Tongue (tissue), 2 donors: ENCODE results near the gene KSR1. TPM values are rescaled to one million over a fixed set of nuclear protein-coding genes. Genes with fewer than 3 reads are reported as not detected.
"Not testable (repeated sequence)": the region's sequence is repeated elsewhere in the genome, so short reads cannot be mapped to it uniquely, and the experiment has no call there.

ENCODE experiments used
- DNase-seq: peaks from one replicate; pipeline ENCODE4 v3.0.0-alpha.2; 2015
- total RNA-seq: library from RNA; depleted of rRNA; stranded (reverse); fragments of >200 nt; gene quantifications from one replicate; pipeline ENCODE4 v1.2.3, GENCODE V29; 2014

The KSR1 gene
- total RNA-seq, 1 donor from 2014 or later, result 54.1 TPM

DNA sequence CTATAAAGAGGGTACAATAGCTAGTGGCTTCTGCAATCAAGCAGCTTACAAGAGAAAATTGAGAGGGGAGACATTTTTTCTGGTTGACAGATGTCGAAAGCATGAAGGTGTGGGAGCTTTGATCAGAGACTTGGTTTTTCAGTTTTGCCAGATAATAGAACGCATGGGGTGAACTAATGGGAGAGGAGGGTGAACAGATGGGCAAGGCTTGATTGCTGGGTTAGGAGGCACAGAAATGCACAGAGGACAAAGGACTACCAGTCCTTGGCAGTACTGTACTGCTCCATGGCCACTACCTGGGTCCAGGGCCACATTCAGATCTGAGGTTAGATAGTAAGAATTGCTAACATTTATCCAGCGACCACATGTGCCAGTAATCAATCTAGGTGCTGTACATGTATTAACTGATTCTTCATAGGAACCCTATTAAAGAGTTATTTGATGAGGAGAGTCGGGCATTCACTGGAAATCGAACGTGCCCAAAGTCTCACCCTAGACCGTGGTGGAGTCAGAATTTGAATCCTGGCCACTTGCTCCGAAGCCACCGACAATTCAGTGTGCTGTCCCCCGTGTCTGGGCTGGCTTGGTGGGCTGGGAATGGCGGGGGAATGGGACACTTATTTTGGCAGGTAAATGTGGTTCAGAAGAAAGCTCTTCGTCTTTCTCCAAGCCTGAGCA lies 873 bp upstream of the KSR1 start:
- DNase-seq, result no peak

DNA sequence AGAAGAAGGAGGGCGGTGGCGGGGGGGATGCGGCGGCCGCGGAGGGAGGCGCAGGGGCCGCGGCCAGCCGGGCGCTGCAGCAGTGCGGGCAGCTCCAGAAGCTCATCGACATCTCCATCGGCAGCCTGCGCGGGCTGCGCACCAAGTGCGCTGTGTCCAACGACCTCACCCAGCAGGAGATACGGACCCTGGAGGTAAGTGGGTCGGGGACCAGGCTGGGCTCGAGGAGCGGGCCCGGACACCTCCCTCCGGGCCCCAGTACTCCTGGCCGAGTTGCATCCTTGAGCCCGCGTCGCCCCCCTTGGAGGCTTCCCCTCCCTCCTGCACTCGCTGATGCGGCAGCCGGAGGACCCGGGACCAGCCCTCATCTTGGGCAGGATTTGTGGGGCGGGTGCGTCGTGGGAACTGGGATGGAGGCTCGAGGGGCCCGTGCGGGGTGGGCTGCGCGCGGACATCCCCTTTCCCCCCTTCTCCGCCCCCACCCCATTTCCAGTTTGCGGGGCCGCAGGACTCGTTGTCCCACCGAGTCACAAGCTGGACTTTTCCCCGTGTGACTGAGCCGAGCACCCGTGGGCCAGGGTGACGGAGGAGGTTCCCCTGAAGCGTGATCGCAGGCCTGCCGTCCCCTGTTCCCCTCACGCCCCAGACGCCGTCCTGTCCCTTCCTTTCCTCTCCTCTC lies 572 bp downstream of the KSR1 start:
- peak; percentile 32 for DNase-seq

DNA sequence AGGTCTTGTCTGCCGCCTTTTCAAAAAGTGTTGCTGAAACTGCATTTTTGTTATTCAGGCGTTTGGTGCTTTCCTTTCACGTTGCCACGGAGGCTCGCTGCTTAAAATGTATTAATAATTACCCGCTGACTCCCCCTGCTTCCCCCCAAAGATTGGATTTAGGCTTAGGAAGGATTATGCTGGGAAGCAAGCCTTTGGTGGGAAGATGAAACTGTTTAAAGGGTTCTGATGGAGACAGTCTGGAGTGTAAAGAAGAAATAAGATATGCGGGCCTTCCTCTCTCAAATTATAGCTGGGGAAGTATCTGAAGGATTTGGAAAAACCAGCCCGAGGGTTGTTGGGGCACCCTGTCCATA lies 1.1 kb downstream of the KSR1 start:
- no peak for DNase-seq

DNA sequence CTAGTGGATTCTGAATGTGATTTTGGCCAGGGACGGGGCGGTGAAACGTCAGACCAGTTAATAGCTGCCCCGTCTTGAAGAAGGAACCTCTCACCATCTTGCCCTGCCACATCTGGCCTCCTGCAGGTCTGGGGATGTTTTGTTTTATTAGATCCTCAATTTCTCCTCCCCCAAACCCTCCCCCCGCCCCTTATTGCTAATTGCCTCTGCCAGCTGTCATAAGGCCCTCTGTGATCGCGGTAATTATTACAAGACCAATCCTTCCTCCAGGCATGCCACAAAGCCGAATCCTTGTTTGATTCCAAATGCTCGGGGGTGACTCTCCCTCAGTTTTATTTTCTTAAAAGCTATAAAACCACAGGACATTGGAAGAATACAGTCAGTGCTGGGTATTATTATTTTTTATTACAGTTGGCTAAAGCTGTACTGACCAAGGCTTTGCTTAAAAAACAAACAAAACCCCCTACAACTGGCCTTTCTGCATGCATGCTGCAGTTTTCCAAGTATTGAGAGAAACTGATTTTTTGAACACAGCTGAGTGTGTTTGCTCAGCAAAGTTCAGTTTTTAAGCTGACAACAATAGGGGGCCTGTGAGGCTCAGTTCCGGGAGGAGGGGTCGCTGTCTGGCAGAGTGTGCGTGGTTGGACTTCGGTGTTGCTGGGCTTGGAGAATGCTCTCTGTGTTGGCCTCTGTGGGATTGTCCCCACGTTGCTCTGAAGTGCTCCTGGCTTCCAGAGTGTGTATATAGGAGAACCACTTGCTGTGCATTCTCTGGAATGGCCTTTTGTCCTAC lies 1.7 kb downstream of the KSR1 start:
- peak; percentile 69 for DNase-seq

DNA sequence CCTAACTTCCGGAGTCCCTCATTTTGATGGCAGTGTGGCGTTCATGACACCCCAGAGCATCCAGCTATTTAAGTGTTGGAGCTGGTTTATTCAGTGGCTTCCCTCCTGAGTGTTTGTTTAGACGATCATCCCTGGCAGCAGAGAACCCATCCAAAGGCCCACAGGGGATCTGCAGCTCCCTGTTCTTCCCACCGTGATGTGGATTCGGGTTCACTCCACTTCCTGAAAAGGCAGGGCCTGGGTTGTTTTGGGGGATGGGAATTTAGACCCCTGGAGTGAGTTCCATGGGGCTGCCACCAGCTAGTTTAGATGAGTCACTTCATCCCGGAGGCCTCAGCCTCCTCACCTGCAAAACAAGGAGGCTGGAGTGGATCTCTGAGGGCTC lies 2.3 kb downstream of the KSR1 start:
- no peak for DNase-seq

DNA sequence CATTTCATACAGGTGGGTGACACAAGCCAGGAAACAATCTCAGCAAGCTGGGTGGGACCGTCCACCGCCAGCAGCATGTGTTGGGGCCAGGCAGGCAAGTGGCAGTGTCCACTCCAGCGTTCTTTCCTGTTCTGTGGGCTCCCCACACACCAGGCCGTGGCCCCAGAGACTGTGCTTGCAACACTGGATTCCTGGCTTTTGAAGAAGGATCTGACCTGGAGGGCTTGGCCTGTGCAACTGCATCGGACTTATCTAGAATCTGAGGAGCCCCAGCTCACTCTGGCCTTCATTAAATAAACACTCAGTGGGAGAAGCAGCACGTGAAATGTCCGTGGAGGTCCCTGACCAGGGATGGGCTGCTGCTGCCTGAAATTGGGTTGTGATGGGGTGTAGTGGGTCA lies 3.2 kb downstream of the KSR1 start:
- DNase-seq, result no peak

DNA sequence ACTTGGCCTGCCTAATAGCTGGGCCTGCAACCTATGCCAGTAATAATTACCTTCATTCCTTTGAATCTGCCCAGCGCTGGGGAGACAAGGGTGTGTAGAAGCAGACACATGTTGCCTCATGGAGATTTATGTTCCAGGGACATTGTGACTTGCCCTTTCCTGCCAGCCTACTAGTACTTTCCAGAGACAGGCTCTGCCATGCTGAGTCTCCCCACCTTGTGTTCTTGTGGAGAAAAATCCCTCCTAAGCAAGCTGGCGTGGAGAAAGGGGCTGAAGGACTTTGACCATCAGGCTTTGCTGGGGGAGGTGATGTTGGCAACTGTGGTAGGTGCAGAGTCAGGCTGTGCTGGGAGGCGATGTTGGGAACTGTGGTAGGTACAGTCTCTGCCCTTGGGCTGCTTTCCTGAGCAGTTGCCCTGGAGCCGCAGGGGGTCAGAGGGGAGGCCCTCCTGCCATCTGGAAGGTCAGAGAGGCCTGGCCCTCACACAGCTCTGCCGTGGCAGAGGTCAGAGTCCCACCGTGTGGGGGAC lies 4.0 kb downstream of the KSR1 start:
- no peak for DNase-seq

DNA sequence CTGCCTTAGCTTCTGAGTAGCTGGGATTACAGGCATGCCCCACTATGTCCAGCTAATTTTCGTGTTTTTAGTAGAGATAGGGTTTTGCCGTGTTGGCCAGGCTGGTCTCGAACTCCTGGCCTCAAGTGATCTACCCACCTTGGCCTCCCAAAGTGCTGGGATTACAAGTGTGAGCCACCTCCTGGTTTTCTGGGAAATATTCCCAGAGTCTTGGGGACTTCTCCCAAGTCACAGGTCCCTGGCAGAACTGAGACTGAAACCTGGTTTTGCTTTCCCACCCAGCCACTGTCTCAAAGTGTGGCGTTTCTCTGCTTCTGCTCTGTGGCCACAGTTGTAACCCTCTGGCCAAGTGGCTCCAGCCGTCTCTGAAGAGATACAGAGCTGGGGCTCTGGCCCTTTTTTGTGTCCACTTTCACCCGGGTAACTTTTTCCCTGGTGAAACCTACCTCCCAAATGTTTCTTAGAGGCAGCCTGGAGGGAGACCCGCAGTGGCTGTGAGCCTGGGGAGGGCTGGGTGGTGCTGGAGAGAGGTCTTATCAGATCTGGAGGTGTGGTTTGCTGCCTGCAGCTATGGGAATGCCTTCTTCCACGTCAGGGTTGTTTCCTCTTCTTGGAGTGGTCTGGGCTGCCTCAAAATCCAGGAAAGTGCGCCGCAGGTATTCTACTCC lies 5.1 kb downstream of the KSR1 start:
- DNase-seq, result no peak

DNA sequence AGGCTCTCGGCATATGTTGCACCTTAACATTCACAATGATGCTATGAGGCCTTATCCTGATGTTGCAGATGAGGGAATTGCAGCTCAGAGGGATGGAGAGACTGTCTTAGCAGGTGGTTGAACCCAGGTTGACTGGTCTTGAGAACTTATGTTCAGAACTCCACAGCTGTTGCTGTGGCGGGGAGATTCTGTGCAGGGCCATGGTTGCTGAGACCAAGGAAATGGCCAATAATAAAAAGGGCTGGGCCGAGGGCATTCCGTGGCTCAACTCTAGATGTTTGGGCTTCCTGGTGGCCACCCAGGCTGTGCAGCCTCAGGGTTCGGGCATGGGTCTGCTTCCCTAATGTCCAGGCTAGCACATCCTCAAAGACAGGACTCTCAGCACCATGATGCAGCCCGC lies 5.9 kb downstream of the KSR1 start:
- DNase-seq, result no peak

DNA sequence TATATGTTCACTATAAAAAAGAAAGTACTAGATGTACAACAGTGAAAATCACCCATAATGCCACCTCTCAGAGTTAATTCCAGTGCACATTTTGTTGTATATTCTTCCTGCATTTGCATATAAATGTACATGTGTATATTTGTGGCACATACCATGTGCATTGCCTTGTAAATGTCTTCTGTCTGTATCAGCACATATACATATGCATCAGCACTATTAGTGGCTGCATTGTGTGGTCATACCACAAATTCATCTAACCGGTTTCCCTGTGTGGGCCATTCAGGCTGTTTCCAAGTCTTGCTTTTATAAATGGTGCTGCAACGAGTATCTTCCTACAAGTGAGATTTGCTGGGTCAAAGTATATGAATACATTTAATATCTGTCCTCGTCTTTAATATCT lies 6.5 kb downstream of the KSR1 start:
- DNase-seq, result no peak

DNA sequence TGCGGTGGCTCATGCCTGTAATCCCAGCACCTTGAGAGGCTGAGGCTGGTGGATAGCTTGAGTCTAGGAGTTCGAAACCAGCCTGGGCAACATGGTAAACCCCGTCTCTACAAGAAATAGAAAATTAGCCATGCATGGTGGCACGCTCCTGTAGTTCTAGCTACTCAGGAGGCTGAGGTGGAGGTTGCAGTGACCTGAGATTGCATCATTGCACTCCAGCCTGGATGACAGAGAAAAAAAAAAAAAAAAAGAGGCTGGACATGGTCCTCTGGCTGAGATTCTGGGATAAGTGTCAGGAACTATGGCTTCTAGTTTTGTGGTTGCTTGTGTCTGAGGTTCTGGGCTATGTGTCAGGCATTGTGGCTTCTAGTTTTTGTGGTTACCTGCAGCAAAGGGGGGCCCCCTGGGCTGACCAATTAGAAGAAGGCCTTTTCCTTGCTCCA lies 7.0 kb downstream of the KSR1 start:
- DNase-seq, result no peak

DNA sequence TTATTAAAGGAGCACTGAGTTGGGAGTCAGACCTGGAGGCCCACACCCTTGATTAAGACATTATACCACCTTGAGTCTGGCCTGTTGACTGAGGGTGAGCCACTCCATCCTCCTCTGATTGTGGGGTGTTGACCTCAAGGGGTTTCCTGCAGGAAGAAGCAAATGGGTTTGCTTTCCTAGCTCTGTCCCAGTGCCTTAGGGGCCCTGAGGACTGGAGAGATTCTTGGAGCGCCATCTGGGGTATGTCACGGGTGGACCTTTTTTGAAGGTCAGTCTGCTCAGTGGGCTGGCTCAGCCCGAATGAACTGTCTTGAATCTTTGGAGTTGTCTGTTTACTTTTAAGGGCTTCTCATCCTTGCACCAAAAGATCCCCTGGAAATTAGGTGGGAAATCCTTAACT lies 7.8 kb downstream of the KSR1 start:
- DNase-seq, result not testable (repeated sequence)

DNA sequence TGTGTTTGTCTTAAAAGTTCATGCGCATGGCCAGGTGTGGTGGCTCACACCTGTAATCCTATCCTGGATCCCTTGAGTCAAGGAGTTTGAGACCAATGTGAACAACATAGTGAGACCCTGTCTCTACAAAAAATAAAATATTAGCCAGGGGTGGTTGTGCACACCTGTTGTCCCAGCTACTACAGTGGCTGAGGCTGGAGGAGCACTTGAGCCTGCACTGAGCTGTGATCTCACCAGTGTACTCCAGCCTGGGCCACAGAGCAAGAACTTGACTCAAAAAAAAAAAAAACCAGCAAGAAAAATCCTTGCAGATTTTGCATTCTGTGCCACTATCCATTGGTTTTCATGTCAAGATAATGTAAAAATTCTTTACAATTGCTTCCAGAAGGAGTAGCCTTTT lies 8.2 kb downstream of the KSR1 start:
- no peak for DNase-seq

DNA sequence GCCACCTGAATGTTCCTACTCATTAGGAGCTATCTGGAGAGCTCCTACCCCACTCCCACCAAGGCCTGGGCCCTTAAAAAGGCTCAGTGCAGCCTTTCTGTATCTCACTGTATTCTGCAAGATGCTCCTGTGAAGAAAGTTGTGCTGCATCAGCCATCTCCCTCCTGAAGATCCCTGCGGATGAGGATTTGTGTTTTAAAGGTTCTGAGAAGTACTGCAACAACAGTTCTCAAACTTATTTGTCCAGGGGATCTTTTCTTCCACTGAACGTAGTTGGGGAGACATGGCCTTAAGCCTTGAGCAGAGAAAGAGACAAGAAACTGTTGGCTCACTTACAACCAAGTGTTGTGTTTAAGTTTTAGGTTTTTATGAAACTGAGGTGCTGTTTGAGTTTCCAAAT lies 9.6 kb downstream of the KSR1 start:
- not testable (repeated sequence) for DNase-seq

DNA sequence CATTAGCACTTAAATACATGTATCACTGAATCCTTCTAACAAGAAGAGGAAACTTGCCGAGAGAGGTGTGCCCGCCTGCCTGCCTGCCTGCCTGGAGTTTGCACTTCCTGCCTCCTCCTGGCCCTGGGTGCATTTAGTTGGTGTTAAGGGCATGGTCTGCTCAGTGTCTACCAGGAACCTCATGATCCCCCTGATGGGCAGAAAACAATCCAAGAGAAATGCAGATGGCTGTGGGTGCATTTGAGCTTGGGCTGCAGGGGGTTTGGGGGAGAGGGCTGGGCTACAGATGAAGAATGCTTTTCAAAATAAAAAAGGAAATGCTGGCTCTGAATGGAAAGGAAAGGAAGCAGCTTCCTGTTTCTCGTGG lies 10.1 kb downstream of the KSR1 start:
- no peak for DNase-seq

DNA sequence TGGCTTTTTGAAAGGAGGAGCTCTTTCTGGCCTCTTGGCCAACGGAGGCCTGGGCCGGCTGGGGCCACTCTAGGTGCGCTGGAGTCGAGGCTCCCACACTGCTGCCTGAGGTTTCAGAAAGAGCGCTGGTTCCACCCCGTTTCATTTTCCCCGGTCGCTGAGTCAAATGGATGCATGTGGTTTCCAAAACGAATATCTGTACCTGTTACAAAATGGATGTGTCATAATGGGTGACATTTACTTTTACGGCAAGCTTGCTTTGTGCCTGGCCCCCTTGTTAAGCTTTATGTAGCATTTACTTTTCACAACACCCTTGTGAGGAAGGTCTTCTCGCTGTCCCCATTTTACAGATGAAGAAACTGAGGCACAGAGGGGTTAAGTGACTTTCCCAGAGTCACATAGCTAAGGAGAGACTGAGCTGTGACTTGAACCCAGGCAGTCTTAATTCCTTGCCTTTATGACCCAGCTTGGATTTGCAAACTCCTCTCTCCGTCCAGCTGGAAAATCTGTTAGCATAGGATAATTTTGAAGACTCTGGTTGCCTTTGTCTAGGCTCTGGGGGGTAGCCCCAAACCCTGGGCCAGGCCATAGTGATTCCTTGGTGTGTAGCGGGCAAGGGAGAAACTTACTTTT lies 10.6 kb downstream of the KSR1 start:
- no peak for DNase-seq

DNA sequence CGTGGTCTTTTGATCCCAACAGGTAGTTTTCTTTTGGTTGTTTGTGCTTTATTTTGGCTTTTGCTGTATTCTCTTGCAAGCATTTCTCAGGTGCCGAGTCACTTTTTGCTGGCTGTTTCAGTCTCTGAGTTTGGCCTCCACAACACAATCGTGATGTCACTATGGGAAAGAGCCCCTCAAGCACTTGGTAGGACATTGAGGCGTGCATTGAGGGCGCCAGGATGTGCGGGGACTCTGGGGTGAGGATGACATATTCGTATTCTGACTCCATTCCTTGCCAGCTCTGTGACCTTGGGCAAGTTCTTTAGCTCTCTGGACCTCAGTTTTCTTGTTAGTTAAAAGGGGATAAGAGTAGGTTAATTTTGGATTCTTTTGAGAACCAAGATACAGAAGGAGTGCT lies 13.0 kb downstream of the KSR1 start:
- DNase-seq, result no peak

DNA sequence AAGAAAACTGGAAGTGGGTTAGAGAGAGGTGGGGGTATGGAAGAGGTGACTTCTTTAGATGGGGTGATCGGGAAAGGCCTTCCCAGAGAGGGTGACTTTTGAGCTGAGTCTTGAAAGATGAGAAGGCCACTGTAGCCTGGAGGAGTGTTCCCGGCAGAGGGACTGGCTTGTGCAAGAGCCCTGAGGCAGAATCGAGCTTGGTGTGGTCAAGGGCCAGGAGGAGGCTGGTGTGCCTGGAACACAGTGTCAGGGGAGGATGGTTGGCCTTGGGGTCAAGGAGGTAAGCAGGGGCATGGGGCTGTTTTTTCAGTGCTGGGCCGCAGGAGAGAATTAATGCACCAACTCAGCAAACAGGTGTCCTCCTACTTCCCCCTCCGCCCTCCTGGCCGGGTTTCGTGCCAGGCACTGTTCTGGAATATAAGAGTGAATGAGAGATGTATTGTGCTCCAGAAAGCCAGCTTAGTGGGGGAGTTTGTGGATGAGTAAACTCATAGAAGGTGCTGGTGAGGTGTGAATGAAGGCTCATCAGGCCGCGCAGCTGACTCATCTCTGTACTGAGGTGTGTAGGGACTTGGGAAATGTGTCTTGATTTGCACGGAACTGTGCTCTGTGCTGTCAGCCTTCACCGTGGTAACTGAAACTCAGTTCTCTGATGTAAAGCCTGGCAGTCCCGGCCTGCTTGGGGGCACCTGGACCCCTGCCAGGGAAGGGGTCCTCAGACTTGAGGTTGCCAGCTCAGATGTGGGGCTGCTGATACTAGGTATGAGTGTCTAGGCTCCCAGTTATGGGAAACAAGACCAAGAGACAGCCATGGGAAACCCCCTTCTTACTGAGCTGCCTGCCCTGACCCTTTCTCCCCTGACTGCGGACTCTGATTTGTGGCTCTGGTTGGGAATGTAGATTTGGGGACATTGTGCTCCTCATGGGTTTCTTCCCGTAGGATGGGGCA lies 15.3 kb downstream of the KSR1 start:
- DNase-seq, result no peak

DNA sequence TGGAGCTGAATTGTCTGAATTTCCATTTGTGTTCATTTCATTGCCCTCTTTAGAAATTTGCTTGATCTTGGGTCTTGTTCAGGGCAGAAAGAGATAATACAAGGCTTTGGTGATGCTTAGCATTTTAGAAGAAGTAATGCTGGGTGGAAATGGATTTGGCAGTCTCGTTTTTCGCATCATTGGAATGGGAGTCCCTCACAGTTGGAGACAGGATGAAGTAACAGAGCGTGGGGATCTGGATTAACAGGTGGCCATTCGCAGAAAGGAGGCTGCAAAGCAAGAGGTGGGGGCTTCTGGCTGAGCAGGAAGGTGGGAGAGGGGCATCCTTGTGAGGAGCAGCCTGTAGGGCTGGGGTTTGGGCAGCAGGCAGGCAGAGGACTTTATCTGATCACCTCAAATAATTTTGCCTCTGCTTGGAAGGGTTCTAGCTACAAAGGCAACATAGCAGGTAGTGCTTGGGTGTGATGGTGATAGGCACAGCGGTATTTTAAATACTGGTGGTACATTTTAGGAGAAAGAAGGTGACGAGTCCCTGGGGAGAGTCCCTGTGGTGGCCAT lies 17.0 kb downstream of the KSR1 start:
- no peak for DNase-seq

DNA sequence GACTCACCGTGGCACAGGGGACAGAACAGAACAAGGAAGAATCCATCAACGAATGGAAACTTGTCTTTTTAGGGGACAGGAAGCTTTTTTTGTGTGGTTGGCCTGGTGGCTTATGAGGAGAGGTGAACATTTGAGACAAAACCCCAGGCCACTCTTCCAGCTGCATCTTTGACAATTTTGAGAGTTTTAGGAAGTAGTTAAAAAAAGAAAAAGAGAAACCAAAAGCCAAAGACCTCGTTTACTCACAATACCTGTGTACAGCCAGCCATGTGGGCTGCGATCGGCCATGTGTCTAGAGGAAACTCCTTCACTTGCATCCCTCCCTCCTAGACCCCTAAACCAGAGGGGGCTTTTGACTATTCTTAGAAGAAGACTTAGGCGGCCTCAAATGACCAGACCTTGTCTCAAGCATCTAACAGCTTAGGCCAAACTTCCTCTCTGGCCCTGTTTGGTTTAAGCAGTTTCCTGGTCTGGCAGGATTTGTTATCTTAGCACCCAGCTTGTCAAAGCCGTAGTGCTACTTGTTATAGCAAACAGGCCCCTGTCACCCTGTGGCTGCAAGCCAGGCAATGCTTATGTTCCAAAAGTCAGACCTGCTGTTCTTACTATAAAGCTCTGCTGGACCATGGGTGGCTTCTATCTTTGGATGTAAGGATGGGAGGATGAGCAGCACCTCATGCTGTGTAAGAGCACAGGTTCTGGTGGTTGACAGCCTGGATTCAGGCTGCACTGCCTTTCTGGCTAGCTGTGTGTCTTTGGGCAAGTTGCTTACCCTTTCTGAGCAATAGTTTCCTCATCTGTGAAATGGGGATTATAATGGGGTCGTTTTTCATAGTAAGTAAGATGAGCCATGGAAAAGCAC lies 17.7 kb downstream of the KSR1 start:
- peak; percentile 50 for DNase-seq
